HG03432 (cell line): Measurements from ENCODE around the gene F10.
"Not testable (repeated sequence)": the region's sequence is repeated elsewhere in the genome, so short reads cannot be mapped to it uniquely, and the experiment has no call there.

Source experiments
- ATAC-seq: cut with Tn5 transposase; IDR thresholded peaks from one replicate; pipeline ENCODE4 v1.9.1; 2021; ENCODE audit warnings: mild to moderate bottlenecking, moderate library complexity; ENCODE audit not compliant: unreplicated experiment

The F10 gene

DNA sequence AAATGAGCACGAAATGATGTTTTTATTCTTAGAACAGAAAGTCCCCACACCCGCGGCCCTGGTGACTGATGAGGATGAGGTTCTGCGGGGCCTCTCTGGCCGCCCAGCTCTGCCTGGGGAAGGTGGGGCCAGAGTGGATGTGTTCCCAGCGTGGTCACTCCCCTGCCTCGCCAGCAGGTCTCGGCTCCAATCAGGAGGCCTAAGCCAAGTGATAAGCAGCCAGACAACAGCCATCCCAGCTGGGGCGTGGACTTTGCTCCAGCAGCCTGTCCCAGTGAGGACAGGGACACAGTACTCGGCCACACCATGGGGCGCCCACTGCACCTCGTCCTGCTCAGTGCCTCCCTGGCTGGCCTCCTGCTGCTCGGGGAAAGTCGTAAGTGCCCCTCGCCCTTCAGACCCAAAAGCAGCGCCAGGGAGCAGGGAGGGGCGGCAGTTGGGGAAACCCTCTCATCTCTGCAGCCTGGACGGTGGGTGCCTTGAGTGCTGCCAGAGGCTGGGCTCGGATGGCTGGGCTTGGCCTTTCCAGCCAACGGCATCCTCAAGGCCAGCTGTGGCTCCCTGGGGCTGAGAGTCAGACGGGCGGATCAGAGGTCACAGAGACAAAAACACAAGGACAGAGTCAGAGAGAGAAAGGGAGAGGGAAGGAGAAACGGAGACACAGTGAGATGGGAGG, at the start of gene F10:
F10 (plus strand) TSS at position 250 of the 676 bp plus-strand sequence; CDS start at position 307, 57 bp downstream.
- ATAC-seq, result no peak

- no peak for ATAC-seq
Measured at GRCh38 chr13:113073942-113074341, 48.7 kb upstream of the F10 start.

GRCh38 chr13:113074401-113074800, 48.2 kb upstream of the F10 start:
- ATAC-seq, result no peak

GRCh38 chr13:113074876-113075275, 47.7 kb upstream of the F10 start:
- no peak for ATAC-seq

GRCh38 chr13:113075711-113076110, 46.9 kb upstream of the F10 start:
- no peak for ATAC-seq

DNA sequence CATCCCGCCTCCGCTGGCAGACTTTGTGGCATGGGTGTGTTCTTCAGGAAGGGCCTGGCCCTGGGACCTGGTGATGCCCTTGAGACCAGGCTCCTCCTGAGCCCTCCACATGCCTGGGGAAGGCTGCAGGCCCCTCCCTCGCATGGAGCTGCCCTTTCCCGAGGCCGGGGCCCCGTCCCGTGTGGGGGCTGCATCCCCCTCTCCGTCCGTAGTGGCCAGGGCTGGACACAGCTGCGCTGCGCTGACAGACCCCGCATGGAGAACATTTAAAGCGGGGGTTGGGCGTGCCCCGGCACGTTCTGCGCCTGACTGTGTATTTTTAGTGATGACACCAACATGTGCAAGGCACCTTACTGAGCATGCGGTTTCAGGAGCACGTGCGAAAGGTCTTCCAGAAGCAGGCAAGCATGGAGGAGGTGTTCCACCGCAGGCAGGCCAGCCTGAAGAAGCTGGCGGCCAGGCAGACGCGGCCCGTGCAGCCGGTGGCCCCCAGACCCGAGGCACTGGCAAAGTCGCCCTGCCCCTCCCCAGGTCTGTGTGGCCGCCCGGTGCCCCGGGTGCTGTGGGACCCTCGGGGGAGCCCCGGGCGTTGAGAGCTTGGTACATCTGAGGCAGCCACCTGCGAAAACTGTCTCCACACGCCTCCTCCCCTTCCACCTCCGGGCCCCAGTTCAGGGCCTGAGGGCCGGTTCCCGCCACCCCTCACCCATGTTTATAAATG, 45.8 kb upstream of the F10 start:
- ATAC-seq, result no peak

DNA sequence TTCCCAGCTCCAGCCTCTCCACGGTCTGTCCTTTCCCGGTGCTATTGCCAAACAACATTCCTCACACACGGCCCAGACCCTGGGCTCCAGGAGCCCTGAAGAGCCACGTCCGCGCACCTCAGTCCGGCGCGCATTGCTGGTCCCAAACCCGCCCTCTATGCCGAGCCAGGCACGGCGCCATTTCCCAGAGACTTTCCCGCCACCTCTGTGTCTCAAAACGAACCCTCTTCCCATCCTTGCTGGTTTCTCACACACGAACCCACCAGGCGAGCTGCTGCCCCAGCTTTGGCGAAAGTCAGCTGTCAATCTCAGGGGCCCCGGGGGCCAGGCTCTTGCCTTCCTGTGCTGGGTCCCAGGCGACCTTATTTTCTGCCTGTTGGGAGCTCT, 45.0 kb upstream of the F10 start:
- ATAC-seq, result no peak

GRCh38 chr13:113077953-113078901, 44.4 kb upstream of the F10 start:
- ATAC-seq, result no peak

DNA sequence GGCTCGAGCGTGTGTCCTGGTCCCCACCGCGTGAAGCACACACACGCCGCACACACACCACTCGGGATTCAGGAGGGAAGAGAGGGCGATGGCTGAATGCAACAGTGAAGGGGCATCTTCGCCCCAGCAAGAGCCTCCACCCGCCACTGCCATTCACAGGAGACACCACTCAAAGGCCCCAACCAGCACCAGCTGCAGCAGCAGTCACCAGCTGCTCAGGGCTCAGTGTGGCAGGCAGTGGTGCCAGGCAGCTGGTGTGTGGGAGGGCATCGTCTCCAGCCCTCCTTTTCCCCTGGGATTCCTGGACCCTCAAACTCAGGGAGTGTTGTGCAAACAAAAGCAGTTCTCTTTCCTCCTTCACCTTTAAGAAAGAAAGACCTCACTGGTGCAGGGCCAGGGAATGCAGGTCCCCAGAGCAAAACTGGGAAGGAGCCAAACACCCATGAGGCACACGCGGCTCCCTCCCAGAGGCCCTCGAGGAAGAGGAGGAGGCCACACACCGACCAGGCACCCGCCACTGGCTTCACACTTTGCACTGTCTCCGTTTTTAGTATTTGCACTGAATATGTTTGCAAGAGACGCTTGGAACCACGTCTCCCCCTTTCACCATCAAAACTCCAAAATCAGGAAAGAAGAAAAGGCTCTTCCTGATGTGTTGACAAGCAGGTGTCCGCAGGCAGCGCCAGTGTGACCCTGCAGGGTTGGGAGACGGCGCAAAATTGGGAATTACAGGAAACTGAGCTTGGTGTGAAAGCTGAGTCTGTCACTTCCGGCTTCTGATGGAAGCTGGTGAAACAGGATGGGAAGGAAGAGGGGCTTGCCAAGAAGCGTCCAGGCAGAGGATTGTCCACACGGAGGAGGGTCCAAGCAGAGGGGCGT, 43.5 kb upstream of the F10 start:
- ATAC-seq, result no peak

GRCh38 chr13:113079781-113080080, 42.9 kb upstream of the F10 start:
- not testable (repeated sequence) for ATAC-seq

- ATAC-seq, result no peak
Measured at GRCh38 chr13:113080361-113080831, 42.2 kb upstream of the F10 start.

DNA sequence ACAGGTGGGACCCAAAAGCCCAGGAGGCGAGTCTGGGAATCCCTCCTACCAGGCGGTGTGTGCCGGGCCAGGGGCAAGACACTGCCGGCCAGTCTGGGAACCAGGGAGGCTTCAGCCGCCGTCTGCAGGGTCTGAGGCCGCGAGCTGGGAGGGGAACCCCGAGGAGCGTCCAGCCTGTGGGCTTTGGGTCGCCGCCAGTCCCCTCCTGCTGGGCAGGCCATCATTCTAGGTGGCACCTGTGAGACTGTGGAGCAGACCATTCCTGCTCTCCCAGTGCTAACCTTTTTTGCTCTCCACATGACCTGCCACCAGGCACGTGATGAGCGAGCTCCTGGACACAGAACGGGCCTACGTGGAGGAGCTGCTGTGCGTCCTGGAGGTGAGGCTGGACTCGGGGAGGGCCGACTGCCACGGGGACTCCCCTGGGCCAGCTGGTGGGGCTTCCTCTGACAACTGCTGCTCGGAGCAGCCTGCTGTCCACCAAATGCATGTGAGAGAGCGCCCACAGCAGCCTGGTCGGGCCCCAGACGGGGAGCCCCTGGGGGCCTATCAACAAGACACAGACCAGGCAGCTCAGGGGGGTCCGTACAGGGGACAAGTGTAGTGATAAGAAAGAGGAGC, 41.6 kb upstream of the F10 start:
- no peak for ATAC-seq

DNA sequence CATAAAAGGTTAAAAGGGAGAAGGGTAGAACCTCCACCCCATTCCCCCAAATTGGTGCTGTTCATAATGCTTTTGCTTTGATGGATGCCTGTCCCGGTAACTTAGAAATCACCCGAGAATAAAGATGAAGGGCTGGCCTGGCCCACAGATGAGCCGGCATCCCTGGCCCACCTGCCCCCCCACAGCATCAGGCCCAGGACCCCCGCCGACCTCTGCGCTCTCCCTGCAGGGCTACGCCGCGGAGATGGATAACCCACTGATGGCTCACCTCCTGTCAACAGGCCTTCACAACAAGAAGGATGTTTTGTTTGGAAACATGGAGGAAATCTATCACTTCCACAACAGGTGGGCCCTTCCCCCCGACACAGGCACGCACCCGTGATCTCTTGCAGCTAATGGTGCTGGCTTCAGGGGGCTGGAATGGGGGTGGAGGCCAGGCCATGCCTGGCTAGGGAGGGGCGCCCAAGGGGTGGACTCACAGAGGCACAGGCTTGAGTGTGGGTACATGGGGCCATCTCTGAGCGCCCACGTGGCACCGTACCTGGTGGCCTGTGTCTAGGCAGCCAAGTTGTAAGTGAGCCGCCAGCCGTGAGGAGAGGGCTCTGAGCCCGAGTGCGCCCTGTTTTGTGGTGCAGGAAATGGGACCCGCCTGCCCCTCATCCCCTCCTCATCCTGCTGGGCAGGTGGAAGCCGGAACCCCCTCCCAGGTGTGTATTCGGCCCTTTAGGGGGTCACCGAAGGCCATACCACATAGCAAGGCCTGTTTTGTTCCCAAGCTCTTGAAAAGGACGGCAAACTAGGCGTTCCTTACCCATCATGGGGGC, 40.2 kb upstream of the F10 start:
- ATAC-seq, result no peak

DNA sequence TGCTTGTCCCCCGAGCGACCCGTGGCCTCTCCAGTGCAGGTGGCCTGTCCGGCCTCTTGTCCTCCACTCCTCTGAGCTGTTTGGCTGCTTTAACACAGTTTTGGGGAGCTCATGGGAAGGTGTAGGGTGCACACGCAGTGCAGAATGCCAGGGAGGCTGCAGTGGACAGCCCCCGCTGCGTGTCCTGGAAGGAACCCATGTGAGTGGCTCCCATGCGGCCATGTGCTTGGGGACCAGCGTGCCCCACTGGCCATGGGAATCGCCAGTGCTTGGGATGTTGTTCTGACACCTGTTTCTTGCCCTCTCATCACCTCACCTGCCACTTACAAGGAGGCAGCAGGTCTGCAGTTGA, 39.6 kb upstream of the F10 start:
- ATAC-seq, result no peak

GRCh38 chr13:113083402-113084061, 39.1 kb upstream of the F10 start:
- no peak for ATAC-seq

DNA sequence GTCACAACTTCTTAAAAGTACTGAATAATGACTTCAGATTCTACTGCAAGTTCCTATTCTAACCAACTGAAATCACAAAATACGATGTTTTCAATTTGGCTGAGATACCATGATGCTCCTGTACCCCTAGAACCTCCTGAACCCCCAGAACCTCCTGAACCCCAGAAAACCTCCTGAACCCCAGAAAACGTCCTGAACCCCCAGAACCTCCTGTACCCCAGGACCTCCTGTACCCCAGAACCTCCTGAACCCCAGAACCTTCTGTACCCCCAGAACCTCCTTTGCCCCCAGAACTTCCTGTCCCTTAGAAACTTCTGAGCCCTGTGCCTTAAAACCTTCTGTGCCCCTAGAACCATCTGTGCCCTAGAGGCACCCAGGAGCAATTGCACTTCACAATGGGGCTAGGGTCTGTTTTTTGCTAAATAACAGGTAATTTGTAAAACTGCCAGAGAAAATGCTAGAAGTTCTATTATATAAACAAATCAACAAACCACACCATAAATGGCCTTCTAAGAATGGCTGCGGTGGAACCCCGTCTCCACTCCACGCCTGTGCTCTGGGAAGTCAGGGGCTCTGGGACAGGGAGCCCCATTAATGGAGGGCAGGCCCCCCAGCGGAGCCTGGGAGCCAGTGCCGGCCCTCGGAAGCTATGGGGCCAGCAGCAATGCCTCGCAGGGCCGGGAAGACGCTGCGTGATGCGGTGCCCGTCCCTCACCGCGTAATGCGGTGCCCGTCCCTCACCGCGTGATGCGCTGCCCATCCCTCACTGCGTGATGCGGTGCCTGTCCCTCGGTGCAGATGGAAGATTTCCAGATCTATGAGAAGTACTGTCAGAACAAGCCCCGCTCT, 38.3 kb upstream of the F10 start:
- ATAC-seq, result no peak

DNA sequence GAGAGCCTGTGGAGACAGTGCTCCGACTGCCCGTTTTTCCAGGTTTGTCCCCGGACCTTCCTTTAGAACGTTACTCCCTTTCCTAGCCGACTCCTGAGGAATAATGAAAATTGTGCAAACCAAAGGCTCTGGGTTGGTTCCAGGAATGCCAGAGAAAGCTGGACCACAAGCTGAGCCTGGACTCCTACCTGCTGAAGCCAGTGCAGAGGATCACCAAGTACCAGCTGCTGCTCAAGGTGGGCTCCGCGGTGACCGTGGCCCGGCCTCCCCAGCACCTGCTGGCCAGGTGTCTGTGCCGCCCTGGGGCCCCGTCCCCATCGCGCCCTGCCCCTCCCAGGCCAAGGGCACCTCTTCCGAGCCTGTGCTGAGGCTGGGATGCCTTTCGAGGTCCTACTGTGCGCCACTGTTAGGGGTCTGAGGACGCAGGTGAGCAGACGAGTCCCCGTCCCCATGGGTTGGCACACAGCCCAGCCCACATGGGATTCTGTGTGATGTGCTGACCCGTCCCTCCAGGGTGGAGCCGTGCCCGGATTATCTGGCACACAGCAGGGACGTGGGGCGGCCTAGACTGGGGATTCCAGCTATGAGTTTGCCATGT, 37.6 kb upstream of the F10 start:
- ATAC-seq, result no peak
